ENCODE results near the gene FBXL7.

Gene FBXL7

GRCh38 chr5:15821506-15821905, 321.5 kb downstream of the FBXL7 start:
- no peak overlapping the region for H3K4me2 ChIP-seq (ENCODE audit: insufficient read depth, low read length)
- DNase-seq: no peak

GRCh38 chr5:15823398-15823797, 323.4 kb downstream of the FBXL7 start:
- H2AFZ ChIP-seq (ENCODE audit: low read depth, low read length): no peak overlapping the region
- no peak overlapping the region for H3K4me2 ChIP-seq (ENCODE audit: insufficient read depth, low read length)
- H3K9ac ChIP-seq (ENCODE audit: low read depth, low read length): no peak overlapping the region
- no peak overlapping the region for H3K4me3 ChIP-seq (ENCODE audit: low read depth in 1 of 2, low read length in 2 of 2)
- no peaks in the 10 kb centered on the region for H3K36me3 ChIP-seq (ENCODE audit: insufficient read depth, low read length)
- no peaks in the 10 kb centered on the region for H3K4me1 ChIP-seq (ENCODE audit: insufficient read depth, low read length)
- no peaks in the 10 kb centered on the region for H3K79me2 ChIP-seq (ENCODE audit: insufficient read depth, low read length)
- H3K27ac ChIP-seq (ENCODE audit: low read length): no peak overlapping the region
- TF ChIP-seq, protein P1, sequence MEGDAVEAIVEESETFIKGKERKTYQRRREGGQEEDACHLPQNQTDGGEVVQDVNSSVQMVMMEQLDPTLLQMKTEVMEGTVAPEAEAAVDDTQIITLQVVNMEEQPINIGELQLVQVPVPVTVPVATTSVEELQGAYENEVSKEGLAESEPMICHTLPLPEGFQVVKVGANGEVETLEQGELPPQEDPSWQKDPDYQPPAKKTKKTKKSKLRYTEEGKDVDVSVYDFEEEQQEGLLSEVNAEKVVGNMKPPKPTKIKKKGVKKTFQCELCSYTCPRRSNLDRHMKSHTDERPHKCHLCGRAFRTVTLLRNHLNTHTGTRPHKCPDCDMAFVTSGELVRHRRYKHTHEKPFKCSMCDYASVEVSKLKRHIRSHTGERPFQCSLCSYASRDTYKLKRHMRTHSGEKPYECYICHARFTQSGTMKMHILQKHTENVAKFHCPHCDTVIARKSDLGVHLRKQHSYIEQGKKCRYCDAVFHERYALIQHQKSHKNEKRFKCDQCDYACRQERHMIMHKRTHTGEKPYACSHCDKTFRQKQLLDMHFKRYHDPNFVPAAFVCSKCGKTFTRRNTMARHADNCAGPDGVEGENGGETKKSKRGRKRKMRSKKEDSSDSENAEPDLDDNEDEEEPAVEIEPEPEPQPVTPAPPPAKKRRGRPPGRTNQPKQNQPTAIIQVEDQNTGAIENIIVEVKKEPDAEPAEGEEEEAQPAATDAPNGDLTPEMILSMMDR (IDR thresholded peaks at IDR 0.05; ENCODE audit: borderline replicate concordance, extremely low read depth, low read length, poor library complexity, severe bottlenecking): no peak
- TF ChIP-seq EZH2 (IDR thresholded peaks at IDR 0.05; ENCODE audit: borderline replicate concordance, low read depth, low read length, severe bottlenecking): no peak
- no peaks in the 10 kb centered on the region for H3K27me3 ChIP-seq (ENCODE audit: insufficient read depth, low read length, poor library complexity)
- H3K9me3 ChIP-seq (ENCODE audit: insufficient read depth, low read length, severe bottlenecking): no peaks in the 10 kb centered on the region
- 0 out of 2 replicates have a peak, but pooled peaks cover 2% of the 10 kb centered on the region for H4K20me1 ChIP-seq (ENCODE audit: insufficient read depth, low read length)
- ATAC-seq (ENCODE audit: insufficient read depth, low read depth) (no peak), DNase-seq (no peak)

More at GRCh38 chr5:15821506-15821905, 321.5 kb downstream of the FBXL7 start:
- H3K27ac ChIP-seq (ENCODE audit: low read length): no peak overlapping the region
- TF ChIP-seq, protein P1 (IDR thresholded peaks at IDR 0.05; ENCODE audit: borderline replicate concordance, extremely low read depth, low read length, poor library complexity, severe bottlenecking): no peak
- TF ChIP-seq EZH2 (IDR thresholded peaks at IDR 0.05; ENCODE audit: borderline replicate concordance, low read depth, low read length, severe bottlenecking): no peak
- no peaks in the 10 kb centered on the region for H3K27me3 ChIP-seq (ENCODE audit: insufficient read depth, low read length, poor library complexity)
- ATAC-seq (ENCODE audit: insufficient read depth, low read depth): no peak
- H3K4me3 ChIP-seq (ENCODE audit: low read depth in 1 of 2, low read length in 2 of 2): no peak overlapping the region
- H3K79me2 ChIP-seq (ENCODE audit: insufficient read depth, low read length): no peaks in the 10 kb centered on the region
- no peaks in the 10 kb centered on the region for H3K4me1 ChIP-seq (ENCODE audit: insufficient read depth, low read length)
- H4K20me1 ChIP-seq (ENCODE audit: insufficient read depth, low read length): 0 out of 2 replicates have a peak, but pooled peaks cover 2% of the 10 kb centered on the region
- H3K36me3 ChIP-seq (ENCODE audit: insufficient read depth, low read length): no peaks in the 10 kb centered on the region
- H3K9ac ChIP-seq (ENCODE audit: low read depth, low read length): no peak overlapping the region
- H2AFZ ChIP-seq (ENCODE audit: low read depth, low read length): no peak overlapping the region
- no peaks in the 10 kb centered on the region for H3K9me3 ChIP-seq (ENCODE audit: insufficient read depth, low read length, severe bottlenecking)

DNA sequence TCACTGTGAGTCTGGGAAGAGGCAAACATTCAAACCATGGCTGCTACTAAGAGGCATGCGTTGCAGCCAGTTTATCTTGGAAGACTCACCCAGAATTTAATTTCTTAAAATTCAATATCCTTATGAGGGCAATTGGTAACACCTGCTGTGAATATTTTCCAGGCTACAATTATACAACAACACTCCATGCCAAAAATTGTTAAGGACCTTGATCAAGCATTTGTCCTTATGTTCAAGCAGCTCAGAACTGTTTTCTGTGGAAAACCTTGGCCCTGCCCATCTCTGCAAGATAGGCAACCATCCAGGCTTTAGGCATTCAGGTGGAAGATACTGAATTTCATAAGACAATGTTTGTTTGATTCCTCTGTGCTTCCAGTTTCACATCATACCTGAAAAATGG, 327.8 kb downstream of the FBXL7 start:
- no peak for TF ChIP-seq EZH2 (IDR thresholded peaks at IDR 0.05; ENCODE audit: borderline replicate concordance, low read depth, low read length, severe bottlenecking)
- TF ChIP-seq, protein P1 (IDR thresholded peaks at IDR 0.05; ENCODE audit: borderline replicate concordance, extremely low read depth, low read length, poor library complexity, severe bottlenecking): no peak
- no peak for ATAC-seq (ENCODE audit: insufficient read depth, low read depth)
- no peak overlapping the region for H3K27ac ChIP-seq (ENCODE audit: low read length)

DNA sequence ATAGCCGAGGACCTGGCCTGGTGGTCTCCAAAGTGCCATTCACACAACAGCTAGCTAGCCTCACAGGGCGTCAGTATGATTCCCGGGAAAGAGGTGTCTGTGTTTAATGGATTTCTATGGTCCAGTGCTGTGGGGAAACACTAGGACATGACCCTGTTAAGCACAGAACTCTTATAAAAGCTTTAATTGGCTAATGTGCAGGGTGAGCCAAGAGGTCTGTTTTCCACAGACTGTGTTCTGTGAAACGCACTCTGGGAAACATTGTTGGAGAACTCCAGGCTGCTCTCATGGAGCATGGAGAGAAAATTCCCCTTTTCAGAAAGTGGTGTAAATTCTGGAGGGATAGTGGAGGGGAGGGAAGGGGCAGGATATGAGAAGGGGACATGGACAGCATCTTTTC, 331.4 kb downstream of the FBXL7 start:
- no peaks in the 10 kb centered on the region for H3K27me3 ChIP-seq (ENCODE audit: insufficient read depth, low read length, poor library complexity)
- no peaks in the 10 kb centered on the region for H4K20me1 ChIP-seq (ENCODE audit: insufficient read depth, low read length)
- no peak overlapping the region for H2AFZ ChIP-seq (ENCODE audit: low read depth, low read length)
- H3K36me3 ChIP-seq (ENCODE audit: insufficient read depth, low read length): no peaks in the 10 kb centered on the region
- TF ChIP-seq EZH2 (IDR thresholded peaks at IDR 0.05; ENCODE audit: borderline replicate concordance, low read depth, low read length, severe bottlenecking): no peak
- TF ChIP-seq, protein P1 (IDR thresholded peaks at IDR 0.05; ENCODE audit: borderline replicate concordance, extremely low read depth, low read length, poor library complexity, severe bottlenecking): no peak
- no peaks in the 10 kb centered on the region for H3K9me3 ChIP-seq (ENCODE audit: insufficient read depth, low read length, severe bottlenecking)
- H3K4me1 ChIP-seq (ENCODE audit: insufficient read depth, low read length): no peaks in the 10 kb centered on the region
- no peak overlapping the region for H3K9ac ChIP-seq (ENCODE audit: low read depth, low read length)
- DNase-seq (no peak), ATAC-seq (ENCODE audit: insufficient read depth, low read depth) (no peak)
- no peak overlapping the region for H3K27ac ChIP-seq (ENCODE audit: low read length)
- H3K4me3 ChIP-seq (ENCODE audit: low read depth in 1 of 2, low read length in 2 of 2): no peak overlapping the region
- no peaks in the 10 kb centered on the region for H3K79me2 ChIP-seq (ENCODE audit: insufficient read depth, low read length)
- H3K4me2 ChIP-seq (ENCODE audit: insufficient read depth, low read length): no peak overlapping the region

More for the DNA sequence above, 327.8 kb downstream of the FBXL7 start:
- Histone ChIP-seq H2AFZ (ENCODE audit: low read depth, low read length) (no peak overlapping the region), H3K9ac (ENCODE audit: low read depth, low read length) (no peak overlapping the region), H3K36me3 (ENCODE audit: insufficient read depth, low read length) (no peaks in the 10 kb centered on the region), H3K4me1 (ENCODE audit: insufficient read depth, low read length) (no peaks in the 10 kb centered on the region), H3K9me3 (ENCODE audit: insufficient read depth, low read length, severe bottlenecking) (no peaks in the 10 kb centered on the region), H3K27me3 (ENCODE audit: insufficient read depth, low read length, poor library complexity) (no peaks in the 10 kb centered on the region), H4K20me1 (ENCODE audit: insufficient read depth, low read length) (no peaks in the 10 kb centered on the region), H3K79me2 (ENCODE audit: insufficient read depth, low read length) (no peaks in the 10 kb centered on the region), H3K4me2 (ENCODE audit: insufficient read depth, low read length) (no peak overlapping the region), H3K4me3 (ENCODE audit: low read depth in 1 of 2, low read length in 2 of 2) (no peak overlapping the region)
- DNase-seq: no peak

Data from DND-41 (cell line).